Liver (tissue), 3 donors: ENCODE data around the gene NCKIPSD.

ENCODE experiments used
- ATF3 ChIP-seq: IDR thresholded peaks from 2 replicates; pipeline ENCODE4 v1.6.1; 2016; ENCODE audit warnings: antibody characterized with exemption
- EGR1 ChIP-seq, 2 donors: IDR thresholded peaks; 2 replicates each; pipeline ENCODE4 v1.6.1; 2016 to 2018; ENCODE audit warnings: antibody characterized with exemption in 2 of 2, low read depth in 2 of 2
- HNF4A ChIP-seq, 2 donors: conservative IDR thresholded peaks; 2 replicates each; pipeline ENCODE4 v1.6.1; 2016; ENCODE audit warnings: antibody characterized with exemption in 2 of 2, mild to moderate bottlenecking in 2 of 2
- JUND ChIP-seq, 2 donors: IDR thresholded peaks; 2 replicates each; pipeline ENCODE4 v1.6.1; 2016; ENCODE audit warnings: antibody characterized with exemption in 2 of 2
- MAX ChIP-seq: IDR thresholded peaks from 2 replicates; pipeline ENCODE4 v1.6.1; 2016; ENCODE audit warnings: antibody characterized with exemption
- NR2F2 ChIP-seq: IDR thresholded peaks from 2 replicates; pipeline ENCODE4 v1.6.1; 2016; ENCODE audit warnings: antibody characterized with exemption
- SP1 ChIP-seq: IDR thresholded peaks from 2 replicates; pipeline ENCODE4 v1.6.1; 2018; ENCODE audit warnings: antibody characterized with exemption, mild to moderate bottlenecking
- TF ChIP-seq, protein P1 (sequence below): fragments of 150-350 bp; IDR thresholded peaks from 2 replicates; pipeline ENCODE4 v1.5.1; 2017; ENCODE audit warnings: improper control_type of control experiment, low read depth, low read length; ENCODE audit not compliant: missing input control
- TF ChIP-seq, protein P2 (sequence below): IDR thresholded peaks from 2 replicates; pipeline ENCODE4 v1.6.1; 2016; ENCODE audit warnings: antibody characterized with exemption
- TF ChIP-seq, protein P3 (sequence below): IDR thresholded peaks from 2 replicates; pipeline ENCODE4 v1.6.1; 2016; ENCODE audit warnings: antibody characterized with exemption, mild to moderate bottlenecking
- donor health status: healthy.
- donor health status: healthy.

- TF ChIP-seq, protein P1, sequence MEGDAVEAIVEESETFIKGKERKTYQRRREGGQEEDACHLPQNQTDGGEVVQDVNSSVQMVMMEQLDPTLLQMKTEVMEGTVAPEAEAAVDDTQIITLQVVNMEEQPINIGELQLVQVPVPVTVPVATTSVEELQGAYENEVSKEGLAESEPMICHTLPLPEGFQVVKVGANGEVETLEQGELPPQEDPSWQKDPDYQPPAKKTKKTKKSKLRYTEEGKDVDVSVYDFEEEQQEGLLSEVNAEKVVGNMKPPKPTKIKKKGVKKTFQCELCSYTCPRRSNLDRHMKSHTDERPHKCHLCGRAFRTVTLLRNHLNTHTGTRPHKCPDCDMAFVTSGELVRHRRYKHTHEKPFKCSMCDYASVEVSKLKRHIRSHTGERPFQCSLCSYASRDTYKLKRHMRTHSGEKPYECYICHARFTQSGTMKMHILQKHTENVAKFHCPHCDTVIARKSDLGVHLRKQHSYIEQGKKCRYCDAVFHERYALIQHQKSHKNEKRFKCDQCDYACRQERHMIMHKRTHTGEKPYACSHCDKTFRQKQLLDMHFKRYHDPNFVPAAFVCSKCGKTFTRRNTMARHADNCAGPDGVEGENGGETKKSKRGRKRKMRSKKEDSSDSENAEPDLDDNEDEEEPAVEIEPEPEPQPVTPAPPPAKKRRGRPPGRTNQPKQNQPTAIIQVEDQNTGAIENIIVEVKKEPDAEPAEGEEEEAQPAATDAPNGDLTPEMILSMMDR, result no peak
- TF ChIP-seq ATF3 (no peak), MAX (no peak), SP1 (no peak), HNF4A (conservative IDR thresholded peaks at IDR 0.05) (no peak), JUND (IDR thresholded peaks at IDR 0.05) (no peak), NR2F2 (no peak), EGR1 (IDR thresholded peaks at IDR 0.05; ENCODE audit: low read depth in 2 of 2) (no peak)
- TF ChIP-seq, protein P2, sequence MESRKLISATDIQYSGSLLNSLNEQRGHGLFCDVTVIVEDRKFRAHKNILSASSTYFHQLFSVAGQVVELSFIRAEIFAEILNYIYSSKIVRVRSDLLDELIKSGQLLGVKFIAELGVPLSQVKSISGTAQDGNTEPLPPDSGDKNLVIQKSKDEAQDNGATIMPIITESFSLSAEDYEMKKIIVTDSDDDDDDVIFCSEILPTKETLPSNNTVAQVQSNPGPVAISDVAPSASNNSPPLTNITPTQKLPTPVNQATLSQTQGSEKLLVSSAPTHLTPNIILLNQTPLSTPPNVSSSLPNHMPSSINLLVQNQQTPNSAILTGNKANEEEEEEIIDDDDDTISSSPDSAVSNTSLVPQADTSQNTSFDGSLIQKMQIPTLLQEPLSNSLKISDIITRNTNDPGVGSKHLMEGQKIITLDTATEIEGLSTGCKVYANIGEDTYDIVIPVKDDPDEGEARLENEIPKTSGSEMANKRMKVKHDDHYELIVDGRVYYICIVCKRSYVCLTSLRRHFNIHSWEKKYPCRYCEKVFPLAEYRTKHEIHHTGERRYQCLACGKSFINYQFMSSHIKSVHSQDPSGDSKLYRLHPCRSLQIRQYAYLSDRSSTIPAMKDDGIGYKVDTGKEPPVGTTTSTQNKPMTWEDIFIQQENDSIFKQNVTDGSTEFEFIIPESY, result no peak
- TF ChIP-seq, protein P3, sequence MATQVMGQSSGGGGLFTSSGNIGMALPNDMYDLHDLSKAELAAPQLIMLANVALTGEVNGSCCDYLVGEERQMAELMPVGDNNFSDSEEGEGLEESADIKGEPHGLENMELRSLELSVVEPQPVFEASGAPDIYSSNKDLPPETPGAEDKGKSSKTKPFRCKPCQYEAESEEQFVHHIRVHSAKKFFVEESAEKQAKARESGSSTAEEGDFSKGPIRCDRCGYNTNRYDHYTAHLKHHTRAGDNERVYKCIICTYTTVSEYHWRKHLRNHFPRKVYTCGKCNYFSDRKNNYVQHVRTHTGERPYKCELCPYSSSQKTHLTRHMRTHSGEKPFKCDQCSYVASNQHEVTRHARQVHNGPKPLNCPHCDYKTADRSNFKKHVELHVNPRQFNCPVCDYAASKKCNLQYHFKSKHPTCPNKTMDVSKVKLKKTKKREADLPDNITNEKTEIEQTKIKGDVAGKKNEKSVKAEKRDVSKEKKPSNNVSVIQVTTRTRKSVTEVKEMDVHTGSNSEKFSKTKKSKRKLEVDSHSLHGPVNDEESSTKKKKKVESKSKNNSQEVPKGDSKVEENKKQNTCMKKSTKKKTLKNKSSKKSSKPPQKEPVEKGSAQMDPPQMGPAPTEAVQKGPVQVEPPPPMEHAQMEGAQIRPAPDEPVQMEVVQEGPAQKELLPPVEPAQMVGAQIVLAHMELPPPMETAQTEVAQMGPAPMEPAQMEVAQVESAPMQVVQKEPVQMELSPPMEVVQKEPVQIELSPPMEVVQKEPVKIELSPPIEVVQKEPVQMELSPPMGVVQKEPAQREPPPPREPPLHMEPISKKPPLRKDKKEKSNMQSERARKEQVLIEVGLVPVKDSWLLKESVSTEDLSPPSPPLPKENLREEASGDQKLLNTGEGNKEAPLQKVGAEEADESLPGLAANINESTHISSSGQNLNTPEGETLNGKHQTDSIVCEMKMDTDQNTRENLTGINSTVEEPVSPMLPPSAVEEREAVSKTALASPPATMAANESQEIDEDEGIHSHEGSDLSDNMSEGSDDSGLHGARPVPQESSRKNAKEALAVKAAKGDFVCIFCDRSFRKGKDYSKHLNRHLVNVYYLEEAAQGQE, result no peak
These were observed 13.2 kb upstream of the NCKIPSD start for GRCh38 chr3:48698891-48699290.
